ENCODE measurements around the gene DYRK3. TPM values are rescaled to one million over a fixed set of nuclear protein-coding genes. Genes with fewer than 3 reads are reported as not detected.

DYRK3 gene
- total and polyA plus RNA-seq, 2 of the 8 experiments (the other 6 are each of a cell fraction or from before 2014, with no cell fraction given), result 2.1 to 8.5 TPM

- TF ChIP-seq BCL11A (IDR thresholded peaks at IDR 0.05; ENCODE audit: low read depth in 2 of 2, low read length in 2 of 2) (no peak), E2F6 (IDR thresholded peaks at IDR 0.05) (peak; percentile 91), RBBP5 (IDR thresholded peaks at IDR 0.05; ENCODE audit: borderline replicate concordance, low read depth, low read length) (peak; percentile 91), KDM4A (IDR thresholded peaks at IDR 0.05; ENCODE audit: low read depth, low read length, severe bottlenecking) (peak; percentile 98), SIX5 (IDR thresholded peaks at IDR 0.05; ENCODE audit: low read depth, low read length) (no peak), KDM1A (IDR thresholded peaks at IDR 0.05; ENCODE audit: borderline replicate concordance, low read length) (peak; percentile 90), POLR2AphosphoS5 (IDR thresholded peaks at IDR 0.05; ENCODE audit: low read depth, low read length) (peak; percentile 75), POLR2A (IDR thresholded peaks at IDR 0.05; ENCODE audit: control extremely low read depth in 1 of 2, low read depth in 2 of 2, low read length in 2 of 2) (peak in 1 of 2 experiments; percentile 68; a peak in 1 of 3 replicates), TAF1 (IDR thresholded peaks at IDR 0.05; ENCODE audit: low read depth, low read length) (peak; percentile 71; the same call in 1 of the 2 replicates), SAP30 (IDR thresholded peaks at IDR 0.05; ENCODE audit: insufficient read depth, insufficient replicate concordance, low read length) (no peak), USF2 (IDR thresholded peaks at IDR 0.05; ENCODE audit: low read length) (0 out of 2 replicates have a peak, but pooled peaks have one; percentile 19), CREB1 (IDR thresholded peaks at IDR 0.05) (peak; percentile 78), TBP (IDR thresholded peaks at IDR 0.05; ENCODE audit: low read depth, low read length) (peak; percentile 76), ASH2L (IDR thresholded peaks at IDR 0.05; ENCODE audit: low read length) (peak; percentile 87), BACH1 (IDR thresholded peaks at IDR 0.05; ENCODE audit: low read length) (0 out of 2 replicates have a peak, but pooled peaks have one; percentile 35), CHD1 (IDR thresholded peaks at IDR 0.05; ENCODE audit: low read depth, low read length) (no peak)
These were observed at the start of gene DYRK3 (continued) for GRCh38 chr1:206635080-206635977.

Measured in H1 (cell line).